ENCODE data around the gene BCR.

- TF ChIP-seq CTCF (IDR thresholded peaks at IDR 0.05; ENCODE audit: low read depth, low read length) (no peak), POLR2A (IDR thresholded peaks at IDR 0.05; ENCODE audit: extremely low read depth, insufficient read length) (no peak), MYC (IDR thresholded peaks at IDR 0.05; ENCODE audit: low read depth, low read length) (no peak)
- TF ChIP-seq, protein P1, sequence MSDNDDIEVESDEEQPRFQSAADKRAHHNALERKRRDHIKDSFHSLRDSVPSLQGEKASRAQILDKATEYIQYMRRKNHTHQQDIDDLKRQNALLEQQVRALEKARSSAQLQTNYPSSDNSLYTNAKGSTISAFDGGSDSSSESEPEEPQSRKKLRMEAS (IDR thresholded peaks at IDR 0.05; ENCODE audit: low read depth, low read length) = no peak
These were observed 120.2 kb downstream of the BCR start for GRCh38 chr22:23300476-23300875.

Measured in NB4 (cell line).